Activated gamma-delta T cell treated with anti-CD3 and anti-CD28 coated beads, Interleukin-2, amount 50 U/mL, for 16 hours (primary cell): ENCODE measurements around the gene COPZ2.
"Not testable (repeated sequence)": the region's sequence is repeated elsewhere in the genome, so short reads cannot be mapped to it uniquely, and the experiment has no call there.

Experiments
- DNase-seq: peaks from one replicate; pipeline ENCODE4 v3.0.0-alpha.2; 2020; ENCODE audit warnings: low read depth

COPZ2 gene

DNA sequence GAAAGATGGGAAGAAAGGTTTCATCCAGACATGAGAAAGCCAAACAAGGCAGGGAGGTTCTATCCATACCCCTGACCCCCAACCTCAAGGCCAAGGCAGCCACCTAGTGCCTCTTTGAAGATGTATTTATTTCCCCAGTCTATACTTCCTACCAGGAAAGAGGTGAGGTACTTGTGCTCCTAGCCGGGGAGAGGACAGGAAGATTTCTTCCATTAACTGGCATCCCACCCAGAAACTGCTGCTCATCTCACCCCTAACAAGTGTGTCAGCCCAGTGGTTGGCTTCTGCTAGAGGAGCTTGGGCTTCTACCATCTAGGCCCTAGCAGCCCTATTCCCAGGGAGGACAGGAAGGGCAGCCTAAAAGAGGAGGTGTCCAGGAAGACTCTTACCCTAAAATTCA, 8.9 kb downstream of the COPZ2 start:
- no peak for DNase-seq

GRCh38 chr17:48027322-48027981, 10.1 kb downstream of the COPZ2 start:
- DNase-seq: no peak

DNA sequence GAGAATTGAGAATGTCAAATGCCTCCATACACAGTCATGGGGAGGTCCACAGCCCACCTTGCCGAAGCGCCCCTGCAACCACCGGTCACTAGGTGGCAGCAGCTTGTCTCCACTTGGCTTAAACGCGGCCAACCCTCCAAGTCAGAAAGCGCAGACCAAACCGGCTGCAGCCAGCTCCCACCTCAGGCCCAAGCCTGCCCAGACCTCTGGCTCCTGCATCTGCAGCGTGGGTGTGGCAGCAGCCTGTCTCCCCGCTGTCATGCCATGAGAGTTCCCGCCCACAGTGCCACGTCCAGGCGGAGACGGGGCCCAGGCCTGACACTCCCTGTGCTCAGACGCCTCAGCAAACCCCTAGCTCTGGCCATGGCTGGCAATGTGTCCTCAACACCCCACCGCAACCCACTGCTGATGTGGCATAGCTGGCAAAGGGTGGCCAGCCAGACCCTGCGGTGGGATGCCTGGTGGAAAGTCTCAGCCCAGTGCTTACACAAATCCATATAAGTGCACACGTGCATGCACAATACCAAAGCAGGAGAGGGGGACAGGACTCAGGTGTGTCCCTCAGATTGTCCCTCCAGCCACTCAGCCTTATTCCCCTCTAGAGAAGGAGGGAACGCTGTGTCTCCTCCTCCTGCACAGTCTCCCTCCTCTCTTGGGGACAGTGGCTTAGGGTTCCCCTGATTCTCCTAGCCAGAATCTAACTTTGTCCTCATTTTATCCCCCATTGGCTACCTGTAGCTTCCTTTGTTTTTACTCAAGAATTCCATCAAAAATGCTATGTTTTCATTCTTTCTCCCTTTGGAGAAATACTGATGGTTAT, 10.9 kb downstream of the COPZ2 start:
- peak; percentile 70 for DNase-seq

DNA sequence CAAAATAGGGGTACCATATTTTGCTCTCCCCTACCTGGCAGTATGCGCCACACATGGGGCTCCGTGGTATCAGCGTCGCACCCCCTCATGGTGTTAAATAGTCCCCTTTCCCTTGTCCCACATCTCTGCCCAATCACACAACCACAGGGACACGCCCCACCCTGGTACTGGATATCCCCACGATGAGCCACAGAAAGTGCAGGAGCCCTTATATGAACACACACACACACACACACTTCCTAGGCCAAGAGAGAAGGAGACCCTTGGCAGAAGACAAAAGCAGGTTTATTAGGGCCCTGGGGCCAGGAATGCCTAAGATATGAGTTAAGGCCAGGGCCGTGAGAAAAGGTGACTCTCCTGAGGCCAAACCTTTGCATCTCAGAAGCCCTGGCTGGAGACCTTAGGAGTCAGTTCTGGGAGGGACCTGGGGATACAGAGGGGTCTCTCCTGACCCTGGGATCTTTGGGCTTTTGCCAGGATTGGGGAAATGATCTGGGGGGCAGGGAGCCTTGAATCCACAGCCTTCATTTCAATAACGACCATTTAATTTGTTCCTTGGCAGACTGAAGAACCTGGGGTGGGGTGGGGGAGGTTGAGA, 11.6 kb downstream of the COPZ2 start:
- no peak for DNase-seq

DNA sequence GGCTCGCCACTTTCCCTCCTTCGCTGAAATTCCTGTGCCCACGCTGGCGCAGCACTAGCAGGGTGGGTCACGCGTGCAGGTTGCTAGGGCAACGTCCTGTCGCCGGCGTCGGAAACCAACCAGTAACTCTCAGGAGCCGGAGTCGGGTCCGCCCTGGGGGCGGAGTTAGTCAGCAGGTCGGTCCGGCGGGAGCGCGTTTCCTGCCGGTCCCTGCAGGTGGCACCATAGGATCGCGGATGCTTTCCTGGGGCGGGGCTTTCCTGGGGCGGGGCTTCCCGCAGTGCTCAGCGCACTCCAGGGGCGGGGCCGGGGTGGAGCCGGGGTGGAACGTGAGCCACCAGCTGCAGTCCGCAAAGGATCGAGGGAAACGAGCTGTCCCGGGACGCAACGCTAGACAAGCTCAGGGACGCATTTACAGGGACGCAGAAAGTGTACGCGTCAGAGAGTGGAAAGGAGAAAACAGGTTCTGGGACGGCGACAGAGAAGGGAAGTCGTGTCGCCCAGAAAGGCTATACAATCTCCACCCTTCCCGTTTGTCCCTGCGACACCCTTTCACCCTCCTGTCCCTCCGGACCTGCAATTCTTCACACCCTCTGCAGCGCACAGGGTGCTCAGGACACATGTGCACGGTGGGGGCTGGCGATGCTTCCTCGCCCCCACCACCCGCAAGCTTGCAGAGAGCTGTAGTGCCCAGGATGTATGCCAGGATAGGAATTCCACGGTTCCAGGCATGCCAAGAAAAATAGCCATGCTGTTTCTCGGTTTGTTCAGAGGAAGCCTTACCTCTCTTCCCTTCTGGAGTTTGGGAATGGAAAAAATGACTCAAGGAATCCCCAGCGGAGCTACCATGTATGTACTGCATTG, 12.3 kb downstream of the COPZ2 start:
- peak; percentile 96 for DNase-seq

- no peak for DNase-seq
These were observed 13.2 kb downstream of the COPZ2 start for GRCh38 chr17:48024149-48025039.

- no peak for DNase-seq
These were observed 14.0 kb downstream of the COPZ2 start for GRCh38 chr17:48023400-48024148.

- no peak for DNase-seq
These were observed 14.7 kb downstream of the COPZ2 start for GRCh38 chr17:48022901-48023300.

- no peak for DNase-seq
These were observed 15.7 kb downstream of the COPZ2 start for GRCh38 chr17:48021934-48022333.

- not testable (repeated sequence) for DNase-seq
These were observed 19.8 kb downstream of the COPZ2 start for GRCh38 chr17:48017817-48018158.

DNA sequence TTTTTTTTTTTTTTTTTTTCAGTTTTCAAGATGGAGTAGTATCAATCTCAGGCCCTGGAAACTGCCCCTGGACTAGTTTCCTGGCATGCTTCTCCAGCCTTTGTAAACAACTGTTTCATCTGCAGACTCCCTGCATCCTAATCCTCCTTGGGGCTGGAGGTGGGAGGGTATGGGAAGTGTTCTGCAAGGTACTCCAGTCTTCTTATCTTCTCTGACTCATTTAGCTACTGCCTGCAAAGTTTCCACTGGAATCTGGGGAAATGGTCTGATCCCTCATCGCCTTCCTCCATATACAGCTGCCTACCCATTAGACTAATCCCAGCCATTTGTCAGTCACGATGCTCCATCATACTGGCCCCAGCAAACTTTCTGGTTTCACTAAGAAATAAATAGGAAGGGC, 21.5 kb downstream of the COPZ2 start:
- DNase-seq: no peak

DNA sequence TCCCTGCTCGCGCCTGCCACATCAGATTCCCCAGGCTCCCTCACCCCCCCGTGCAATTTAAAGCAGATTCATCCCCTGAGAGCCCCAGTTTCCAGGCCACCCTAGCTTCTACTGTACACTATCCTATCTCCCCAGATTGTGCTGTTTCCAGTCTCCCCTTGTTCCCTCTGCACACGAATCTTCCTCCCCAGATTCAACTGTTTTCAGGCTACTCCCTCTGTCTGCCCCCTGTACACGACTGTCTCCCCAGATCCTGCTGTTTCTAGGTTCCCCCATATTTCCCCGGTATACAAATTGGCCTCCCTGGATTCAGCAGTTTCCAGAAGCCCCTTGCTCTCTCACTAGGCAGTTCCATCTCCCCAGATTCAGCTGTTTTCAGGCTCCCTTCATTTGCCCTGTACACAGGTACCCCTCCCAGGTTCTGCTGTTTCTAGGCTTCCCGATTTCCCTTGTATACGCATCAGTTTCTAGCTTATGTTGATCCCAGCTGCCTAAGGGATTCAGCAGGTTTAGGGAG, 22.9 kb downstream of the COPZ2 start:
- no peak for DNase-seq

DNA sequence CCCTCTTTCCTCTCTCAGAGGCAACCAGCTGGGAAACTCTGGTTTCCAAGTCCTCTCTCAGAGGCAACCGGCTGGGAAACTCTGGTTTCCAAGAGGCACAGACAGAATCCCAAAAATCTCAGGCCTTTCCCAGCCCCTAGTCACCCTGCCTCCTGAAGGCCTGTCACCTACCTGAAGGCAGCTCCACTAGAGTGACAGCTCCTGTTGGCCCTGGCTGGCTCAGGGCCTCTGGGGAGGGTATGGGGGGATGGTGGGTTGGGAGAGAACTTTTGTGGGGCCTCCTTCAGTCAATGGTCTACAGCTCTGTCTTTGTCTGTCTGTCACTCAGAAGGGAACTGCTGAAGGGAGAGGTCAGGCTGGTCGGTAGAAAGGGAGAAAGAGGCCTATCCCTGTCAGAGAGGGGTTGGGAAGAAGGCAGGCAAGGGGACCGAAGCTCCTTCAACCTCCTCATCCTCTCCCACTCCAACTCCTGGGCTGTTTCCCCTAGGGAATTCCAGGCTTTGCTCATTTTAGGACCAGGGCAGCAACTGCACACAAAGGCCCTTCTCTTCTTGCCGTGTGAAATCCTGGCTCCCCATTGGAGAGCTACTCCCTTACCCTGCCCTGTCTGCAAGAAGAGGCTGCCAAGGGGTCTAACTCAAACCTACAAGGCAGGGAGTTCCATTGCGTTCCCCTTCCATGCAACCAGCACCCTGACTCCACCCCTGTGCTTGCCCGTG, 23.6 kb downstream of the COPZ2 start:
- DNase-seq: no peak

DNA sequence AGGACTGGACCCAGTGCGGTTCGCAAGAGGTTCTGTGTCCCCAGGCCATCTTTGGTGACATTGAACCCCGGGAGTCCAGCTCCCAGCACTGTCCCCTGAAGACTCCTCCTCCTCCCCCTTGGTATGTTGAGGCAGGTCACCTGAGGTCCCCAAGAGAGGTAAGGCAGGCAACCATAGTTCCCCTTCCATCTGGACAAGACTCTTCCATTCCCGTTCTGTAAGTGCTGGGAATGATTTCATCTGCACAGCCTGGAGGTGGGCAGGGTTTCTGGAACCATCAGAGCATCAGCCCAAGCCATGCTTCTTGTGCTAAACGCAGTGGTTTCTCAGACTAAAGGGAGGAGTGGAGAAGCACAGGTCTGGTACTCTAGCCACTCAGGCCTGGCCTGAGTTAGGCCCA, 24.9 kb downstream of the COPZ2 start:
- no peak for DNase-seq

- DNase-seq: no peak
These were observed 25.5 kb downstream of the COPZ2 start for GRCh38 chr17:48012151-48012520.

GRCh38 chr17:48011405-48012150, 26.0 kb downstream of the COPZ2 start:
- no peak for DNase-seq

DNA sequence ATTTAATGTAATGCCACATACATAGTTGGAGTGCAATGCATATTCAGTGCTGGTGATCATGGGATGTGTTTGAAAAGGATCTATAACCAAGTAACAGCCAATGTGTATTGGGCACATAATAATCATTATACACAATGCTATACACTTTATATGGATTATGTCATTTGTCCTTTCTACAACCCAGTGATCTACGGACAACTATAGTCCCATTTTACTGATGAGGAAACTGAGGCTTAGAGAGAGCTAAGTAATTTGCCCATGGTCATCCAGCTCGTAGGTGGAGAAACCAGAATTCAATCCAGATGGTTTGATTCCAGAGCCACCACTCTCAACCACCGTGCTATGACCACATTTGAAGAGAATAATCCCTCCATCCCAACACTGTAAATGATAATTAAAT, 27.4 kb downstream of the COPZ2 start:
- DNase-seq: no peak

GRCh38 chr17:48006936-48007709, 30.5 kb downstream of the COPZ2 start:
- DNase-seq: no peak
